Endodermal cell (in vitro differentiated cells): ENCODE data around the gene OGFOD2. TPM values are rescaled to one million over a fixed set of nuclear protein-coding genes. Genes with fewer than 3 reads are reported as not detected.

Experiments
- DNase-seq: peaks from one replicate; pipeline ENCODE4 v3.0.0-alpha.2; 2017
- H3K27ac ChIP-seq: 2 replicates; pipeline ENCODE4 v1.5.1; 2013; ENCODE audit warnings: mild to moderate bottlenecking, low read depth, low read length, moderate library complexity
- H3K27me3 ChIP-seq: 2 replicates; pipeline ENCODE4 v1.6.1; 2013; ENCODE audit warnings: mild to moderate bottlenecking, low read length, moderate library complexity; ENCODE audit not compliant: insufficient read depth, control insufficient read depth, poor library complexity, severe bottlenecking
- H3K36me3 ChIP-seq: 2 replicates; pipeline ENCODE4 v1.7.0; 2013; ENCODE audit warnings: mild to moderate bottlenecking, low read length, moderate library complexity; ENCODE audit not compliant: control insufficient read depth, insufficient read depth
- H3K4me1 ChIP-seq: one replicate; pipeline ENCODE4 v1.7.0; 2013; ENCODE audit warnings: low read length; ENCODE audit not compliant: control insufficient read depth, insufficient read depth
- H3K4me3 ChIP-seq: 2 replicates; pipeline ENCODE4 v1.5.1; 2013; ENCODE audit warnings: mild to moderate bottlenecking, low read length, moderate library complexity
- H3K9ac ChIP-seq: 2 replicates; pipeline ENCODE4 v1.6.1; 2013; ENCODE audit warnings: mild to moderate bottlenecking, low read length, moderate library complexity; ENCODE audit not compliant: poor library complexity, severe bottlenecking; ENCODE audit errors: extremely low read depth
- H3K9me3 ChIP-seq: 2 replicates; pipeline ENCODE4 v1.6.1; 2013; ENCODE audit warnings: mild to moderate bottlenecking, low read length, moderate library complexity; ENCODE audit not compliant: control insufficient read depth
- H3K27ac Mint-ChIP-seq: 2 replicates; pipeline ENCODE4 v1.8.0; 2020; ENCODE audit warnings: mixed read lengths
- H3K27me3 Mint-ChIP-seq: 2 replicates; pipeline ENCODE4 v1.8.0; 2021; ENCODE audit warnings: mild to moderate bottlenecking, mixed read lengths; ENCODE audit not compliant: insufficient read depth
- H3K36me3 Mint-ChIP-seq: 2 replicates; pipeline ENCODE4 v1.8.0; 2020; ENCODE audit warnings: low read depth, mixed read lengths
- H3K4me1 Mint-ChIP-seq: 2 replicates; pipeline ENCODE4 v1.8.0; 2020; ENCODE audit warnings: mixed read lengths
- H3K4me3 Mint-ChIP-seq: 2 replicates; pipeline ENCODE4 v1.8.0; 2020; ENCODE audit warnings: mild to moderate bottlenecking, moderate library complexity, mixed read lengths
- H3K9me3 Mint-ChIP-seq: 2 replicates; pipeline ENCODE4 v1.8.0; 2020; ENCODE audit warnings: mild to moderate bottlenecking, mixed read lengths
- WGBS, 2 experiments: methylation state at CpG; one replicate each; pipeline versions ENCODE4 v1.1.5 to v1.1.7; 2013; ENCODE audit warnings: missing lambda C conversion rate in 2 of 2, mixed read lengths in 1 of 2; ENCODE audit not compliant: insufficient coverage in 1 of 2, insufficient read length in 1 of 2; 5-methylcytosine and 5-hydroxymethylcytosine counted together
- total RNA-seq, 2 donors: library from RNA; stranded (reverse); fragmentation: NEBNext Ultra II Directional in 1 of 2; extraction: Animal tissue kit (Norgen Biotek cat#: 25700) in 1 of 2; gene quantifications; 2 replicates in 1 of 2; 3 replicates in 1 of 2; pipeline ENCODE4 v1.2.1, GENCODE V29; 2021
- TF ChIP-seq, protein P1 (sequence below): fragments of 200-600 bp; sonication (generic); conservative IDR thresholded peaks from 2 replicates; pipeline ENCODE4 v1.5.0; 2021; ENCODE audit warnings: antibody characterized with exemption, mild to moderate bottlenecking

OGFOD2 gene
- total RNA-seq, 2 donors from 2014 or later, result 17.5 to 19.9 TPM

DNA sequence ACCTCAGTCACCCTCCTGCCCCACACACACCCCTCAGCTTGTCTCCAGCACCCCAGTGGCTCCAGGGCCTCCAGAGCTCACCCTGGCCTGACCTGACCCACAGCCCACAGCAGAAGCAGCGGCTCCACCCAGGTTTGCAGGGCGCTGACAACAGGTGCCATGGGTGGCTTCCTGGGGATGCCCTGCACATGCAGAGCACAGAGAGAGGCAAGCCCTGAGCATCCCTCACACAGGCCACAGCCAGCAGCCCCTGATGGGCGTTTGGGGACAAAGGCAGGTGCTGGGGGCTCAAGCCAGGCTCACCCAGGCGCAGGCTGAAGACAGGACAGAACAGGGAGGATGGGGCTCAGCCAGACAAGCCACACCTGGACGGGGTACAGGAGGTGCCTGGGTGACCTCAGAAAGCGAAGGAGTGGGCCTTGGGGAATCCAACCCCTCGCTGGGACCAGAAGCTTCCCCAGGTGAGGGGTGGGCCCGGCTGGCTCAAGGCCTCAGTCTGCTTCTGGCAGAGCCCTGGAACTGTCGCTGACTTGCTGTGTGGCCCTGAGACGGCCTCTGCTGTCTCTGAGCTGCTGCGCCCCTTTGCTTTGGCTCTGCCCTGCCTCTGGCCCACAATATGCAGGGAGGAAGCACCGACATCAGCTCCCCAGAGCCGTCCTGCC lies 16.0 kb downstream of the OGFOD2 start:
- H3K27ac ChIP-seq, result no peak overlapping the region
- Mint-ChIP-seq H3K27me3 (no peaks in the 10 kb centered on the region), H3K27ac (no peak overlapping the region), H3K4me3 (no peak overlapping the region), H3K4me1 (no peaks in the 10 kb centered on the region), H3K9me3 (no peaks in the 10 kb centered on the region), H3K36me3 (no peaks in the 10 kb centered on the region)
- H3K4me3 ChIP-seq, result no peak overlapping the region
- H3K36me3 ChIP-seq, result no peaks in the 10 kb centered on the region
- no peak overlapping the region for H3K9ac ChIP-seq
- 89 to 93% methylated on average over 3 to 13 of the region's 13 CpGs for WGBS, 2 experiments
- no peak for DNase-seq
- TF ChIP-seq, protein P1, sequence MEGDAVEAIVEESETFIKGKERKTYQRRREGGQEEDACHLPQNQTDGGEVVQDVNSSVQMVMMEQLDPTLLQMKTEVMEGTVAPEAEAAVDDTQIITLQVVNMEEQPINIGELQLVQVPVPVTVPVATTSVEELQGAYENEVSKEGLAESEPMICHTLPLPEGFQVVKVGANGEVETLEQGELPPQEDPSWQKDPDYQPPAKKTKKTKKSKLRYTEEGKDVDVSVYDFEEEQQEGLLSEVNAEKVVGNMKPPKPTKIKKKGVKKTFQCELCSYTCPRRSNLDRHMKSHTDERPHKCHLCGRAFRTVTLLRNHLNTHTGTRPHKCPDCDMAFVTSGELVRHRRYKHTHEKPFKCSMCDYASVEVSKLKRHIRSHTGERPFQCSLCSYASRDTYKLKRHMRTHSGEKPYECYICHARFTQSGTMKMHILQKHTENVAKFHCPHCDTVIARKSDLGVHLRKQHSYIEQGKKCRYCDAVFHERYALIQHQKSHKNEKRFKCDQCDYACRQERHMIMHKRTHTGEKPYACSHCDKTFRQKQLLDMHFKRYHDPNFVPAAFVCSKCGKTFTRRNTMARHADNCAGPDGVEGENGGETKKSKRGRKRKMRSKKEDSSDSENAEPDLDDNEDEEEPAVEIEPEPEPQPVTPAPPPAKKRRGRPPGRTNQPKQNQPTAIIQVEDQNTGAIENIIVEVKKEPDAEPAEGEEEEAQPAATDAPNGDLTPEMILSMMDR, result no peak
- no peaks in the 10 kb centered on the region for H3K27me3 ChIP-seq
- no peaks in the 10 kb centered on the region for H3K9me3 ChIP-seq
- no peaks in the 10 kb centered on the region for H3K4me1 ChIP-seq

DNA sequence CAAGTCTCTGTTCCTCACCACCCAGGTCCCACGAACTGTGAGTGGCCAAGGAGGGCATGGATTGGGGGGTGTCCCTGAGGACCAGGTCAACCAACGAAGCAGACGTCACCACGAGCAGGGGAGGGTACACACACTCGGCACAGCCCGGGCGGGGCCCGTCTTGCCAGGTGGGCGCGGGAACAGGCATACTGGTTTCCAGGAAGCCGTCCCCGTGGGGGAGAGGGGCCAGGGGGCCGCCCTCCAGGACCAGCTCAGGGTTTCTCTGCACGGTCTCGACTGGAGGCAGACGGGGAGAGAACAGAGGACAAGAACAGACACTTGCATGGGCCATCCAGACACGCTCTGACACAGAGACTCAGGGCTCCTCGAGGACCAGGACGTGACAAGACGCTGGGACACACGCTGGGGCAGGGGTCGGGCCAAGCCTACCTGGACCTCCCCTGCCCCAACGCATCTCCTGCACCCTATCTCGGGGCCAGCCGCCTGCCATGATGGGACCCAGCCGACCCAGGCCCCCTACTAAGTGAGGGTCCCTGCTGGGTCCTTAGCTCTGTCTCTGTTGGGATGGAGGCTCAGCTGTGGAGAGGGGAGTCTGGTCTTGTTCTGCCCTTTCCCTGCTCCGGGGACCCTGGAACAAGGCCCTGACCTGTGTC lies 16.7 kb downstream of the OGFOD2 start:
- H3K4me1 ChIP-seq, result no peaks in the 10 kb centered on the region
- TF ChIP-seq, protein P1, result no peak
- no peaks in the 10 kb centered on the region for H3K36me3 ChIP-seq
- no peaks in the 10 kb centered on the region for H3K36me3 Mint-ChIP-seq
- H3K4me3 Mint-ChIP-seq, result no peak overlapping the region
- H3K9ac ChIP-seq, result no peak overlapping the region
- H3K4me3 ChIP-seq, result no peak overlapping the region
- no peaks in the 10 kb centered on the region for H3K9me3 ChIP-seq
- no peaks in the 10 kb centered on the region for H3K27me3 Mint-ChIP-seq
- H3K27ac ChIP-seq, result no peak overlapping the region
- H3K27ac Mint-ChIP-seq, result no peak overlapping the region
- WGBS, 2 experiments, result 89 to 93% methylated on average over 12 to 27 of the region's 27 CpGs
- no peaks in the 10 kb centered on the region for H3K9me3 Mint-ChIP-seq
- no peaks in the 10 kb centered on the region for H3K4me1 Mint-ChIP-seq
- no peaks in the 10 kb centered on the region for H3K27me3 ChIP-seq
- no peak for DNase-seq

DNA sequence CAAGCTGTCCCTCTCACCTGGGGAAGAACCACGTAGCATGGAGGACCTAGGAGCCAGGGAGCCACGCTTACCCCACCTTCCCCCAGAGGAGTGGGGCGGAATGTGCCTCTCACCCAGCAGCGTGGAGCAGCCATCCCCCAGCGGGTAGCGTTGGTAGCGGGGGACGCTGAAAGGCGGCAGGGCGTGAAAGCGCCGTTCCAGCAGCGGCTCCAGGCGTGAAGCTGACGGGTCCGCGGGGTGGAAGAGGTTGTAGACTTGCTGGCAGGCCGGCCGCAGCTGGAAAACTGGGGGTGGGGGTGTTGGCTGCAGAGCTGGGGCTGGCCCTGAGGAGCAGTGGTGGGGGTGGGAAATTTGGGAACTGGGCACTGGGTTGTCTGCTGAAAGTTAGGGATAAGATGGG lies 17.3 kb downstream of the OGFOD2 start:
- DNase-seq, result no peak
- Histone ChIP-seq H3K27ac (no peak overlapping the region), H3K9me3 (no peaks in the 10 kb centered on the region), H3K36me3 (no peaks in the 10 kb centered on the region), H3K4me1 (no peaks in the 10 kb centered on the region), H3K9ac (no peak overlapping the region), H3K27me3 (no peaks in the 10 kb centered on the region), H3K4me3 (no peak overlapping the region)
- H3K4me3 Mint-ChIP-seq, result no peak overlapping the region
- no peaks in the 10 kb centered on the region for H3K27me3 Mint-ChIP-seq
- no peaks in the 10 kb centered on the region for H3K4me1 Mint-ChIP-seq
- TF ChIP-seq, protein P1, result no peak
- no peaks in the 10 kb centered on the region for H3K36me3 Mint-ChIP-seq
- WGBS, 2 experiments, result 92 to 100% methylated on average over 3 to 19 of the region's 19 CpGs
- no peaks in the 10 kb centered on the region for H3K9me3 Mint-ChIP-seq
- no peak overlapping the region for H3K27ac Mint-ChIP-seq
